Hematopoietic multipotent progenitor cell treated with erythropoietin and hydrocortisone succinate and interleukin-3 and kit ligand, for 4 days (in vitro differentiated cells): Measurements from ENCODE around the gene C14orf93.
"Not testable (repeated sequence)": the region's sequence is repeated elsewhere in the genome, so short reads cannot be mapped to it uniquely, and the experiment has no call there.

Experiments used
- DNase-seq: peaks from one replicate; pipeline ENCODE4 v3.0.0-alpha.2; 2015

C14orf93 gene

DNA sequence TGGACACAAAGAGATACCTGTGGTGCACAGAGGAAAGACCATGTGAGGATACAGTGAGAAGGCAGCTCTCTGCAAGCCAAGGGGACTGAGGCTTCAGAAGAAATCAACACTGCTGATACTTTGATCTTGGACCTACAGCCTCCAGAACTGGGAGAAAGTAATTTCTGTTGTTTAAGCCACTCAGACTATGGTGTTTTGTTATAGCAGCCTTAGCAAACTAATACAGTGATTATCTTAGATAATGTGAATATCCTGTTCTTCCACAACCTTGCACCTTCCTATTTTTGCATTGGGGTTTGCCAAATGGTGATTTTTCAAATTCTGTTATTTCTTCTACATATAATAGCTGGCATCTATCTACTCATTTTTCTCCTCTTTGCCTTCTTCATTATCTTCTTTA is 8.2 kb upstream of the C14orf93 start:
- DNase-seq, result no peak

DNA sequence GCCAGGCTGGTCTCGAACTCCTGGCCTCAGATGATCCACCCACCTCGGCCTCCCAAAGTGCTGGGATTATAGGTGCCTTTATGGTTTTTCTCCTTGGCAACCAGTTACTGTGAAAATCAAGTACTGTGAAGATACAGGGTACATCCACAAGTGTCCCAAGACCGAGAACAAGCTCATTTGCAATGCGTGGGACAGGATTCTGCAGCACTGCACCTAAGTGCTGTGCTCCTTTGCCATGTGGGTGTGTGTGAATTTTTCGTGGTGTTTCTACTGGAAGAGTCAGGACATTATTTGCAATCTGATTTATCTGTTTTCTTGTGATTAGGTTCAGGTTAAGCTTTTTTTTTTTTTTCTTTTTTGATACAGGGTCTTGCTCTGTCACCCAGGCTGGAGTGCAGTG is 7.1 kb upstream of the C14orf93 start:
- no peak for DNase-seq

GRCh38 chr14:23015618-23016017 is 5.7 kb upstream of the C14orf93 start:
- no peak for DNase-seq

DNA sequence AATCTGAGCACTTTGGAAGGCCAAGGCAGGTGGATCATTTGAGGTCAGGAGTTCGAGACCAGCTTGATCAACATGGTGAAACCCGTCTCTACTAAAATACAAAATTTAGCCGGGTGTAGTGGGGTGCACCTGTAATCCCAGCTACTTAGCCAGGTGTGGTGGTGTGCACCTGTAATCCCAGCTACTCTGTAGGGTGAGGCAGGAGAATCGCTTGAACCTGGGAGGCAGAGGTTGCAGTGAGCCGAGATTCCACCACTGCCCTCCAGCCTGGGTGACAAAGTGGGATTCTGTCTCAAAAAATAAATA is 3.8 kb upstream of the C14orf93 start:
- DNase-seq, result not testable (repeated sequence)

DNA sequence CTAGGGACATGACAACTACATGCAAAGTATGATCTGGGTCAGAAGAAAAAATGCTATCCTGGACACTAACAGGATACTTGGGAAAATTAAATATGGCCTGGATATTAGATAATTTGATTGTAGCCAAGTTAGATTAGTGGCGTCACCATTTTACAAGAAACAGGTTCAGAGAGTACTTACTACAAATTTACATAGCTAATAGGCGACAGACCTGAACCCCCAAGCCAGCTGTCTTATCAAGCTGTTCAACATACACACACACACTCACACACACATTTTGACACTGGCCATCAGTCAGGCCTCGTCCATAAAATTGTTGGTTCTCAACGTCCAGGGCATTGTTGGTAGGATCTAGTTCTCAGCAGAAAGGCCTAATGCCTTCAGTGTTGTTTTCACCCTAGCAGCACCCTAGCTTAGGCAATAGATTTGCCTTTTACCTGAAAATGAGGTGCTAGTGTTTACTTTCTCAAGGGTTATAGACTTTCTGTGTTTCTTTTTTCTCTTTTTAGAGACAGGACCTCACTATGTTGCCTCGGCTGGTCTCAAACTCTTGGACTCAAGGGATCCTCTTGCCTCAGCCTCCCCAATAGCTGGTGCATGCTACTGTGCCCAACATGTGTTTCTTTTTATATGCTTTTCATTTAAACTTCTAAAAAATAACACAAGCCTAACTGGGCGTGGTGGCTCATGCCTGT is 3.3 kb upstream of the C14orf93 start:
- DNase-seq, result no peak

- no peak for DNase-seq
Measured at GRCh38 chr14:23009483-23009938, 432 bp downstream of the C14orf93 start.

GRCh38 chr14:23008831-23009230 is 1.1 kb downstream of the C14orf93 start:
- peak; percentile 56 for DNase-seq

GRCh38 chr14:23006544-23007419 is 3.2 kb downstream of the C14orf93 start:
- peak; percentile 99 for DNase-seq

DNA sequence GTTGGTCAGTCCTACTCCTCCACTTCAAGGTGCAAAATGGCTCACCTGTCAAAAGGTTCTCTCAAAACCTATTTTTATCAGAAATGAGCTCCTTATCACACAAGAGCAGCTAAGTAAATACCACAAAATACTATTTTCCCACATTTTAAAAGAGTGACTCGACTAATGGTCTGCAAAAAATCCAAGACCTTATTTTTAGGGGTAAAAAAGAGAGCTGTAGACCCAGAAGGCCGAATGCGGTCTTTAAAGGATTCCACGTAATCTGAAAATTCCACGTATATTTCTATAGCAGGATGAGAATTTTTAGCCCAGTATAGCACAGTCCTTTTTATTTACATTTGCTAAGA is 3.8 kb downstream of the C14orf93 start:
- DNase-seq, result no peak

DNA sequence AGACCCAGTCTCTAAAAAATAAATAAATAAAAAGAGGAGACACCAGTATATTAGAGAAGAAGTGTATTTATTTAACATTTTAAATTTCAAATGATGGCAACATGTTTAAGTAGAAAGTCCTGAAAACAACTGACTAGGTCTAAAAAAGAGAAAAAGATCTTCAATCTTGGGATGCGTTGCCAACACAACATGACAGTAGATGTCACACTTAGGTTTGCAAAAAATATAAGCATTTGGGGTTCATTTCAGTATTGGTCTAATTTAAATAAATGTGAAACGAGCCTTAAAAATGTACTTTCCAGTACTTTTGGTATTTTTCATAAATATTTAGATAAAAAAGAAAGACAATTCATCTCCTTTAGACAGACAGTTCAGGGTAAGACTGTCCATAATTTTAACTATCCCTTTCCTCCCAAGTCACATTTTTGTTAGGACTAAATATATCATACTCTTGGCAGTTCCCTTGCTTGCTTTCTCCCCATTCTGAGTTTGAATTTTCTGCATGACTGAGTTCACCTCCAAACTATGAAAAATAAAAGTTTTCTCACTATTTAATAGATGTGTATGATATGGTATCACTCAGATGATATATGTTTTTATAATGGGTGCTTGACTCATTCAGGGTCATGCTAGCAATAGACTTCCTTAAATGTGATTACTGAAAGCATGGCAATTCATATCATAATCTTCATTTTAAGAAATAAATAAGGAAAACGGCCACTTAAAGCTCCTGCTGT is 4.3 kb downstream of the C14orf93 start:
- DNase-seq, result peak; percentile 40

DNA sequence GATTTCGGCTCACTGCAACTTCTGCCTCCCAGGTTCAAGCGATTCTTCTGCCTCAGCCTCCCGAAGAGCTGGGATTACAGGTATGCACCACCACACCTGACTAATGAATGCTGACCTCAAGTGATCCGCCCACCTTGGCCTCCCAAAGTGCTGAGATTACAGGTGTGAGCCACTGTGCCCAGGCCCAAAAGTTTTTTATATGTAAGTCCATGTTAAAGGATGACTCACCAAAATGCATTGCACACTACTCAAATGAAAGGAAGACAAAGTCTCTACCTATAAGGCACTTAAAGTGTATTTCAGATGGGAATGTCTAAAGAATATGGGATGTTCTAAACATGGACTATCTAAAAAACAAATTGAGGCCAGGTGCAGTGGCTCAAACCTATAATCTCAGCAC is 5.7 kb downstream of the C14orf93 start:
- DNase-seq, result not testable (repeated sequence)

- DNase-seq, result no peak
Measured at GRCh38 chr14:23002592-23002991, 7.4 kb downstream of the C14orf93 start.

DNA sequence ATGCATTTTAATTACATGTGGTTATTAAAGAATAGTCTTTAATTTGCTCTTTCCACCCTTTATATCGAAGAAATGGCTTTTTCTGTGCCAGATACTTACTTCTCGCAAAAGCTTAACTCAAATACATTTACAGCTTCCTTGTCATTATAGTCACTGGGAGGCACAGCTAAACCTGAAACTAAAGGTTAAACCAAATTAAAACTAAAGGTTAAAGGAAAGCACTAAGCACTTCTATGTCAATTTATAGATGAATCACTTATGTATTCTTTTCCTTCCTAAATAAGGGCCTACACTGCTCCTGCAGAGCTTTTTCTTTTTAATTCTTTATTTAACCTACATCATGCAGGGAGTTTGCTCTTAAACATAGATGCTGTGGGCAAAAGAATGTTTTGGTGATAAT is 9.1 kb downstream of the C14orf93 start:
- no peak for DNase-seq

GRCh38 chr14:22998329-22999012 is 11.5 kb downstream of the C14orf93 start:
- no peak for DNase-seq

- no peak for DNase-seq
Measured at GRCh38 chr14:22997676-22998323, 12.1 kb downstream of the C14orf93 start.

GRCh38 chr14:22996768-22997654 is 12.9 kb downstream of the C14orf93 start:
- no peak for DNase-seq

DNA sequence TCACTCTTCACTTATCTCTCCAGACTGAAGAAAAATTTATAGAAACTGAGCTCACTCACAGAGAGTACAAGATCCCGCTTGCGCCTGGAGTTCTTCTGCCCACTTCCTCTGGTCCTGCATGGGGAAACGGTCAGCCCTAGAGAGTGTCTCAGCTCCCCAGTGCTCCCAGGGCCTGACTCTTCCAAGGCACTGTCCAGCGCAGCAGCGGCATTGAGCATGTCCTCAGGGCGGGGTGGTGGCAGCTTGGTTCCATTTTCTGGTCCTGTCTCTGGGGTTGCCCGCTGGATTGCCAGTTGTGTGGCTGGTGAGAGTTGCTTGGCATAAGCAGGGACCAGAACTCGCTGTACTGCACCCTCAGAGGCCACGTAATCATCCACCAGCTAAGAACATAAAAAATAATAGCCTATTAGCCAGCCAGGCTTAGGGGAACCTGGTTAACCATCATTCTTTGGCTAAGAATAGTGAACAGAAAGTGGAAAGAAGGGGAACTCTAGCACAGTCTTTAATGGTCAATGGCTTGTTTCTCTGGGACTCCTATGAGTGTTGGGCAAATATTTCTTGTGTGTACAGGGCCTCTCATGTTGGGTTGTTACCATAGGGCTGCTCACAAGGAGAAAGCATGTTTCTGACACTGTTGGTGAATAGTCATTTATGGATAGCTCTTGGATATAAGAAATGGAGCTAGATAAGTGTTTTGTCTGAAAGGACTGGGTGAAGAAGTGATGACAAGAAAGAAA is 13.9 kb downstream of the C14orf93 start:
- no peak for DNase-seq

DNA sequence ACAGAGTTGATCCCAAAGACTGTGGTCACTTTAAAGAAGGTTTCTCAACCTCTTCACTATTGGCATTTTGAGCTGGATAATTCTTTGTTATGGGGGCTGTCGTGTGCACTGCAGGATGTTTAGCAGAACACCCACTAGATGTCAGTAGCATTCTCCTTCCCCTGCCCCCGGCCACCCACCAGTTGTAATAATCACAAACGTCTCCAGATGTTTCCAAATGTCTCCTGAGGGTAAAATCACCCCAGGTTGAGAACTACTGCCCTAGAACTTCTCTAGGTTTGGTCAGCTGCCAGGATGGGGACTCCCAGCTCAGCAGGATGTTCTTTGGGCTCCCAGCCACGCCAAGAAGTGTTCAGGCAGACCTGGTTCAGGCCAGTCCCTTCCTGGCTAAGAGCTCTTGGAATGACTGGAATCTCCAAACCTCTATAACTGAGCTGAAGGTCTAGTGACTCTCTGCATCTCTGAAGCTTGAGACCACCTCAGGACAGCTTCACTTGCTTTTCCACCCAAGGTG is 15.1 kb downstream of the C14orf93 start:
- peak; percentile 81 for DNase-seq

DNA sequence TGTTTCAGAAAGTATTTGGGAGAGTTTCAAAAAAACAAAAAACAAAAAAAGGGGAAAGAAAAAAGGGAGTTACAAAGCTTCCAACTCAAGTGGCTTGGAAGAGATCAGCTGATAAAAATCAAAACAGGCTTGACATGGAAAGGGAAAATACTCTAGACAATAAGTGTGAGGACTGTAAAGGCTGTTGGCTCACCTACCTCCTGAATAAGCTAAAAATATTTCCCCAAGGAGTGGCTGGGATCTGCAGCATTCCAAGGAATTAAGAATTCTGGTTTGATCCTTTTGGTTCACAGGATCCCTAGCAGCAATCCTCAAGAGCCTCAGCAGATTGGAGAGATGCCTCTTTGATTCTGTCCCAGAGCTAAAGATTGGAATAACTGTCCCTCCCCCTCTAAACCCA is 16.4 kb downstream of the C14orf93 start:
- no peak for DNase-seq

DNA sequence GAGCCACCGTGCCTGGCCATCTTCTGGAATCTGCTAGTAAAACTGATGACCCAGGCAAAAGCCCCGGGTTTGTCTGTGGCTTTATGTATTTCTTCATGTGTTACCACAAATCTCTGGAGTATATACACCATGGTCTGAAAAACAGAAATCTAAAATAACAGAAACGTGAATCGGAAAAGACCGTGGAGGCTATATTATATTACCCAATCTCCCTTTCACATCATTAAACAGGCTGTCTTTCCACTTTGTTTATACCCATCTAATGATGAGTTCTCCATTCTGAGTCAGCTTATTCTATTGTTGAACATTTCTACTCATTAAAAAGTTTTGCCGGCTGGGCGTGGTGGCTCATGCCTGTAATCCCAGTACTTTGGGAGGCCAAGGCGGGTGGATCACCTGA is 18.1 kb downstream of the C14orf93 start:
- DNase-seq, result no peak

DNA sequence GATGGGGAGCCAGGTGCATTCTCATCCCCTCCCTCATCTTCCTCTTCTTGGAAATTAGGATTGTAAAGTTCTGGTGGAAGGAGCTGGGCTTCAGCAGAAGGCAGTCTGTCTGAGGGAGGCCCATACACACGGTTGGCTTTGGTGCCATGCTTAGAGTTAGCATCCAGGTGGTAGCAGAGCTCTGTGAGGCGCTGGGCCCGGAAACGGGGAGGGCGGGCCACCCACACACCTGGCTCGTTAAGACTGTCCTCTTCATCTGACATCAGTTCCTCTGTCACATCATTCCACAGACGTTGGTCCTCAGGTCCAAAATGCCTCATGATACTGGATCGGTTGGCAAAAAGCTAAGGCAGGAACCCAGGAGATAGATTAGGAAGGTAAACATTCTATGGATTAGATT is 22.7 kb downstream of the C14orf93 start:
- no peak for DNase-seq
